Neural progenitor cell (in vitro differentiated cells): ENCODE measurements around the gene NKD1.

Experiments
- EZH2phosphoT487 ChIP-seq: fragments of 200-600 bp; sonication (generic); IDR thresholded peaks from 2 replicates; pipeline ENCODE4 v1.6.1; 2017; ENCODE audit warnings: antibody characterized with exemption
- TF ChIP-seq, protein P1 (sequence below): fragments of 200-600 bp; sonication (generic); IDR thresholded peaks from 2 replicates; pipeline ENCODE4 v1.5.1; 2017; ENCODE audit warnings: antibody characterized with exemption, mild to moderate bottlenecking

DNA sequence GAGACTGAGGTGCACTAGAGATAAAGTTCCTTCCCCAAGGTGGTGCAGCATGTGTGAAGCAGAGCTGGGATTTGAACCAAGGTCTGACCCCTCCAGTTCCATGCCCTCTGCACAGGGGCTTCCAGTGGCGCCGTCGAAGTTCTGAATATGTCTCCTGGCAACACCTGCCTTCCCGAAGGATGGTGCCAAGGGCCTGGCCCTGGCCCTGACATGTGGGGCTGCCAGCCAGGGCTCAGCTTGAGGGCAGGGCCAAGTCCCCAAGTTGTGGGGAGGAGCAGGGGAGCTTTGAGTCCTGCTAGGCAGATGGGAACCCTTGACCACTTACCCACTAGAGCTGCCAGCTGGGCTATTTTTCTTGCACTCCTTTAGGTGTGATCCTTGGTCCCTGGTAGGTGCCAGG is 56.4 kb downstream of the NKD1 start:
- TF ChIP-seq, protein P1, sequence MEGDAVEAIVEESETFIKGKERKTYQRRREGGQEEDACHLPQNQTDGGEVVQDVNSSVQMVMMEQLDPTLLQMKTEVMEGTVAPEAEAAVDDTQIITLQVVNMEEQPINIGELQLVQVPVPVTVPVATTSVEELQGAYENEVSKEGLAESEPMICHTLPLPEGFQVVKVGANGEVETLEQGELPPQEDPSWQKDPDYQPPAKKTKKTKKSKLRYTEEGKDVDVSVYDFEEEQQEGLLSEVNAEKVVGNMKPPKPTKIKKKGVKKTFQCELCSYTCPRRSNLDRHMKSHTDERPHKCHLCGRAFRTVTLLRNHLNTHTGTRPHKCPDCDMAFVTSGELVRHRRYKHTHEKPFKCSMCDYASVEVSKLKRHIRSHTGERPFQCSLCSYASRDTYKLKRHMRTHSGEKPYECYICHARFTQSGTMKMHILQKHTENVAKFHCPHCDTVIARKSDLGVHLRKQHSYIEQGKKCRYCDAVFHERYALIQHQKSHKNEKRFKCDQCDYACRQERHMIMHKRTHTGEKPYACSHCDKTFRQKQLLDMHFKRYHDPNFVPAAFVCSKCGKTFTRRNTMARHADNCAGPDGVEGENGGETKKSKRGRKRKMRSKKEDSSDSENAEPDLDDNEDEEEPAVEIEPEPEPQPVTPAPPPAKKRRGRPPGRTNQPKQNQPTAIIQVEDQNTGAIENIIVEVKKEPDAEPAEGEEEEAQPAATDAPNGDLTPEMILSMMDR, result no peak
- no peak for TF ChIP-seq EZH2phosphoT487
